ACC112 (cell line): Measurements from ENCODE around the gene PCDHA3.
"Not testable (repeated sequence)": the region's sequence is repeated elsewhere in the genome, so short reads cannot be mapped to it uniquely, and the experiment has no call there.

Experiments used
- H2AFZ ChIP-seq: fragments of 200-600 bp; sonication (generic); one replicate; pipeline ENCODE4 v1.6.0; 2017; ENCODE audit warnings: antibody characterized with exemption, low read length; ENCODE audit not compliant: unreplicated experiment
- H3K27ac ChIP-seq: fragments of 200-600 bp; sonication (generic); 2 replicates; pipeline ENCODE4 v1.5.1; 2014; ENCODE audit warnings: low read depth, mild to moderate bottlenecking, antibody characterized with exemption, low read length, moderate library complexity
- H3K27me3 ChIP-seq: fragments of 200-600 bp; sonication (generic); 2 replicates; pipeline ENCODE4 v1.6.1; 2014; ENCODE audit warnings: mild to moderate bottlenecking, antibody characterized with exemption, low read length, moderate library complexity, mixed read lengths; ENCODE audit not compliant: insufficient read depth
- H3K36me3 ChIP-seq: fragments of 200-600 bp; sonication (generic); 2 replicates; pipeline ENCODE4 v1.6.1; 2016; ENCODE audit warnings: mild to moderate bottlenecking, antibody characterized with exemption, low read length, moderate library complexity, mixed read lengths; ENCODE audit not compliant: insufficient read depth
- H3K4me1 ChIP-seq: fragments of 200-600 bp; sonication (generic); one replicate; pipeline ENCODE4 v1.6.1; 2016; ENCODE audit warnings: low read length, mixed read lengths; ENCODE audit not compliant: insufficient read depth, unreplicated experiment, control insufficient read depth
- H3K4me3 ChIP-seq: fragments of 200-600 bp; sonication (generic); 2 replicates; pipeline ENCODE4 v1.5.1; 2014; ENCODE audit warnings: mild to moderate bottlenecking, low read depth, low read length
- H3K79me2 ChIP-seq: fragments of 200-600 bp; sonication (generic); one replicate; pipeline ENCODE4 v1.6.0; 2016; ENCODE audit warnings: low read length; ENCODE audit not compliant: control insufficient read depth, unreplicated experiment, insufficient read depth

Gene PCDHA3

GRCh38 chr5:140835622-140836510, 35.0 kb downstream of the PCDHA3 start:
- Histone ChIP-seq H3K27ac (no peak overlapping the region), H3K36me3 (no peaks in the 10 kb centered on the region), H3K27me3 (no peaks in the 10 kb centered on the region), H3K4me3 (no peak overlapping the region), H3K4me1 (no peaks in the 10 kb centered on the region), H2AFZ (no peak overlapping the region), H3K79me2 (no peaks in the 10 kb centered on the region)

GRCh38 chr5:140840978-140841962, 40.4 kb downstream of the PCDHA3 start, which contains the start of gene PCDHA8:
Gene PCDHA8 (plus strand): TSS chr5:140841187. CDS start chr5:140841322, 135 bp downstream.
- no peak within 1 kb of the TSS for H2AFZ ChIP-seq
- no peaks in the 10 kb centered on the region for H3K27me3 ChIP-seq
- no peaks in the 10 kb centered on the region for H3K79me2 ChIP-seq
- no peaks in the 10 kb centered on the region for H3K36me3 ChIP-seq
- H3K4me1 ChIP-seq, result no peaks in the 10 kb centered on the region
- H3K27ac ChIP-seq, result no peak within 1 kb of the TSS
- H3K4me3 ChIP-seq, result peak within 1 kb of the TSS; percentile 35

GRCh38 chr5:140842798-140843733, 42.2 kb downstream of the PCDHA3 start:
- Histone ChIP-seq H3K4me3 (no peak overlapping the region), H3K27me3 (no peaks in the 10 kb centered on the region), H3K79me2 (no peaks in the 10 kb centered on the region), H2AFZ (no peak overlapping the region), H3K4me1 (no peaks in the 10 kb centered on the region), H3K36me3 (no peaks in the 10 kb centered on the region), H3K27ac (no peak overlapping the region)

- H3K4me1 ChIP-seq, H2AFZ ChIP-seq, H3K4me3 ChIP-seq, H3K27ac ChIP-seq, H3K27me3 ChIP-seq, H3K36me3 ChIP-seq, H3K79me2 ChIP-seq: not testable (repeated sequence)
Observed at GRCh38 chr5:140848139-140849102, 47.6 kb downstream of the PCDHA3 start, which contains the start of gene PCDHA9. Gene PCDHA9 (plus strand): TSS chr5:140848382. CDS start chr5:140848496, 114 bp downstream.

GRCh38 chr5:140849831-140850634, 49.2 kb downstream of the PCDHA3 start:
- H3K27me3 ChIP-seq, H3K36me3 ChIP-seq, H3K27ac ChIP-seq, H3K4me1 ChIP-seq, H3K79me2 ChIP-seq, H3K4me3 ChIP-seq, H2AFZ ChIP-seq: not testable (repeated sequence)
